HL-60 (cell line): ENCODE measurements around the gene MEOX1.

Experiments used
- DNase-seq, 2 experiments: peaks; one replicate each; pipeline ENCODE4 v3.0.0-alpha.2; 2010 to 2020; ENCODE audit warnings: low read depth in 1 of 2, low spot score in 1 of 2
- H3K27ac ChIP-seq: fragments of 250-450 bp; sonication (Bioruptor Pico); replicated peaks from 2 replicates; pipeline ENCODE4 v1.5.1; 2020; ENCODE audit warnings: mild to moderate bottlenecking, moderate library complexity
- H3K27me3 ChIP-seq: fragments of 250-450 bp; sonication (Bioruptor Pico); 2 replicates; pipeline ENCODE4 v1.5.1; 2021; ENCODE audit warnings: mild to moderate bottlenecking, moderate library complexity; ENCODE audit not compliant: insufficient read depth, poor library complexity, severe bottlenecking
- H3K4me3 ChIP-seq: replicated peaks from 2 replicates; pipeline ENCODE4 v1.5.1; 2011; ENCODE audit warnings: mild to moderate bottlenecking, control low read depth, low read length; ENCODE audit not compliant: insufficient read depth
- CTCF ChIP-seq: IDR thresholded peaks from one replicate; pipeline ENCODE4 v1.5.1; 2011; ENCODE audit warnings: low read length, control low read depth, inconsistent platforms; ENCODE audit not compliant: insufficient read depth
- GABPA ChIP-seq: IDR thresholded peaks from 2 replicates; pipeline ENCODE4 v1.6.1; 2012; ENCODE audit warnings: low read depth
- POLR2AphosphoS5 ChIP-seq: IDR thresholded peaks from 2 replicates; pipeline ENCODE4 v1.6.1; 2012; ENCODE audit warnings: low read depth
- REST ChIP-seq: IDR thresholded peaks from 2 replicates; pipeline ENCODE4 v1.6.1; 2012; ENCODE audit warnings: low read depth; ENCODE audit not compliant: insufficient replicate concordance
- SPI1 ChIP-seq: IDR thresholded peaks from 2 replicates; pipeline ENCODE4 v1.6.1; 2012; ENCODE audit warnings: low read depth, mild to moderate bottlenecking, borderline replicate concordance

Gene MEOX1

GRCh38 chr17:43665937-43666236, 4.2 kb upstream of the MEOX1 start:
- H3K27me3 ChIP-seq, result no peaks in the 10 kb centered on the region
- DNase-seq, result no peak
- H3K27ac ChIP-seq, result no peak overlapping the region
- H3K4me3 ChIP-seq, result no peak overlapping the region
- TF ChIP-seq SPI1, result no peak
- TF ChIP-seq CTCF, result no peak
- no peak for TF ChIP-seq REST
- no peak for TF ChIP-seq GABPA
- TF ChIP-seq POLR2AphosphoS5, result no peak

GRCh38 chr17:43665084-43665936, 3.6 kb upstream of the MEOX1 start:
- Histone ChIP-seq H3K27ac (no peak overlapping the region), H3K4me3 (no peak overlapping the region), H3K27me3 (no peaks in the 10 kb centered on the region)
- DNase-seq, result no peak
- TF ChIP-seq GABPA, result no peak
- TF ChIP-seq SPI1, result no peak
- no peak for TF ChIP-seq REST
- no peak for TF ChIP-seq POLR2AphosphoS5

- no peak overlapping the region for H3K27ac ChIP-seq
- no peak for TF ChIP-seq REST
- no peak for TF ChIP-seq SPI1
- no peak for TF ChIP-seq POLR2AphosphoS5
- TF ChIP-seq GABPA, result no peak
- H3K27me3 ChIP-seq, result no peaks in the 10 kb centered on the region
- no peak overlapping the region for H3K4me3 ChIP-seq
- DNase-seq, result no peak
These were observed 2.4 kb upstream of the MEOX1 start for GRCh38 chr17:43664096-43664495.

GRCh38 chr17:43663383-43663782, 1.7 kb upstream of the MEOX1 start:
- no peak overlapping the region for H3K4me3 ChIP-seq
- no peak for DNase-seq
- TF ChIP-seq SPI1 (no peak), POLR2AphosphoS5 (no peak), GABPA (no peak), REST (no peak), CTCF (no peak)
- H3K27ac ChIP-seq, result no peak overlapping the region
- no peaks in the 10 kb centered on the region for H3K27me3 ChIP-seq
